ENCODE measurements around the gene ADM5. TPM values are rescaled to one million over a fixed set of nuclear protein-coding genes. Genes with fewer than 3 reads are reported as not detected.

The ADM5 gene
- total and polyA plus RNA-seq, 2 experiments from 2014 or later = 0.50 TPM; not detected in 1

DNA sequence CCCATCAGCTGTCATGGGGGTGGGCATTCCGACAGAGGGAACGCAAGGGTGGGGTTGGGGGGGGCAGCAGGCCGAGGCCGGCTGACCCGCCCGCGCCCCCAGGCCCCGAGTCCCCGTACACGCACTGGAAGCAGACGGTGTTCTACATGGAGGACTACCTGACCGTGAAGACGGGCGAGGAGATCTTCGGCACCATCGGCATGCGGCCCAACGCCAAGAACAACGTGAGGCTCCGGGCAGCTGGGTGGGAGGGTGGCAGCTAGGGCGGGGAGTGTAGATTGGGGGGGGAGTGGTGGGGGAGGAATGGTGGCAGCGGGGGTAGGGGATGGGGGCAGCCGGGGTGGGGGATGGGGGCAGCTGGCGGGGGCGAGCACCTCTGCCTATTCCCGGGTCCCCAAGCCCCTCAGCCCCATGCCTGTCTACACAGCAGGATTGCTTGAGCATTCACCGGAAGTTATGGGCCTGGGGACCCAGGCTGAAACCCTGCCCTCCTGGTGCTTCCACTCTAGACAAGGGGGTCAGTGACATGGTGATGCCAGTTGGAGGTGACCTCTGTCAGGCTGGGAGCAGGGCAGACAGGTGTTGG lies 2.8 kb upstream of the ADM5 start:
- no peak overlapping the region for H3K27ac ChIP-seq

DNA sequence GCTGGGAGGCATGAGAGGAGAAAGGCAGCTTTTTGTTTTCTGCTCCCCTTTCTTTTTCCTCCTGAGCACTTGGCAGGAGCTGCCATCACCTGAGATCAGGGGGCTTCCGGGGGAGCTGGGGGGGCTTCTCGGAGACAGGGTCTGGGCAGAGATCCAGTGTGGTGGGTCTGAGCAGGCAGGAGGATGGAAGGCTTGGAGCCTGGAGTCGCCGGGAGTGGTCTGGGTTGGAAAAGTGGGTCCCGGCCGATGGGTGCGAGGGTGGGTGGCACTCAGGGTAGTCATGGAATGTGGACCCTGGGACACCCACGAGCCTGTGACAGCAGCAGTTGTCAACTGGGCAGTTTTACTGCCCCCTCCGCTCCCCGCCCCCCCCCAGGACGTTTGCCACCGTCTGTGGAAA lies 2.2 kb upstream of the ADM5 start:
- Histone ChIP-seq H3K36me3 (replicated peaks; ENCODE audit: insufficient read depth, low read depth) (peaks cover 3% of the 10 kb centered on the region), H3K4me2 (no peak overlapping the region), H2AFZ (no peak overlapping the region), H3K4me3 (no peak overlapping the region), H3K27me3 (peaks cover 5% of the 10 kb centered on the region), H3K27ac (no peak overlapping the region), H4K20me1 (ENCODE audit: insufficient read depth, poor library complexity, severe bottlenecking) (peaks cover 1% of the 10 kb centered on the region), H3K79me2 (peaks cover 10% of the 10 kb centered on the region), H3K9me2 (replicated peaks; ENCODE audit: insufficient read depth) (no peaks in the 10 kb centered on the region), H3K9me3 (ENCODE audit: low read depth) (no peaks in the 10 kb centered on the region), H3K4me1 (ENCODE audit: insufficient read depth) (peaks cover 17% of the 10 kb centered on the region)
- no peak for DNase-seq (ENCODE audit: low spot score)
- 85% methylated on average over 4 of the region's 12 CpGs for WGBS (ENCODE audit: low lambda C conversion rate, missing lambda C conversion rate)
- TF ChIP-seq EZH2phosphoT487 (IDR thresholded peaks at IDR 0.05; ENCODE audit: low read depth, severe bottlenecking, unreplicated experiment) (no peak), EZH2 (IDR thresholded peaks at IDR 0.05; ENCODE audit: borderline replicate concordance) (no peak)
- TF ChIP-seq, protein P1, sequence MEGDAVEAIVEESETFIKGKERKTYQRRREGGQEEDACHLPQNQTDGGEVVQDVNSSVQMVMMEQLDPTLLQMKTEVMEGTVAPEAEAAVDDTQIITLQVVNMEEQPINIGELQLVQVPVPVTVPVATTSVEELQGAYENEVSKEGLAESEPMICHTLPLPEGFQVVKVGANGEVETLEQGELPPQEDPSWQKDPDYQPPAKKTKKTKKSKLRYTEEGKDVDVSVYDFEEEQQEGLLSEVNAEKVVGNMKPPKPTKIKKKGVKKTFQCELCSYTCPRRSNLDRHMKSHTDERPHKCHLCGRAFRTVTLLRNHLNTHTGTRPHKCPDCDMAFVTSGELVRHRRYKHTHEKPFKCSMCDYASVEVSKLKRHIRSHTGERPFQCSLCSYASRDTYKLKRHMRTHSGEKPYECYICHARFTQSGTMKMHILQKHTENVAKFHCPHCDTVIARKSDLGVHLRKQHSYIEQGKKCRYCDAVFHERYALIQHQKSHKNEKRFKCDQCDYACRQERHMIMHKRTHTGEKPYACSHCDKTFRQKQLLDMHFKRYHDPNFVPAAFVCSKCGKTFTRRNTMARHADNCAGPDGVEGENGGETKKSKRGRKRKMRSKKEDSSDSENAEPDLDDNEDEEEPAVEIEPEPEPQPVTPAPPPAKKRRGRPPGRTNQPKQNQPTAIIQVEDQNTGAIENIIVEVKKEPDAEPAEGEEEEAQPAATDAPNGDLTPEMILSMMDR (IDR thresholded peaks at IDR 0.05; ENCODE audit: poor library complexity) = no peak

More for the DNA sequence above, 2.8 kb upstream of the ADM5 start:
- no peaks in the 10 kb centered on the region for H3K9me2 ChIP-seq (replicated peaks; ENCODE audit: insufficient read depth)
- 97% methylated on average over 6 of the region's 27 CpGs for WGBS (ENCODE audit: low lambda C conversion rate, missing lambda C conversion rate)
- peaks cover 3% of the 10 kb centered on the region for H3K27me3 ChIP-seq
- H4K20me1 ChIP-seq (ENCODE audit: insufficient read depth, poor library complexity, severe bottlenecking) = peaks cover 7% of the 10 kb centered on the region
- TF ChIP-seq EZH2phosphoT487 (IDR thresholded peaks at IDR 0.05; ENCODE audit: low read depth, severe bottlenecking, unreplicated experiment) = no peak
- TF ChIP-seq, protein P1 (IDR thresholded peaks at IDR 0.05; ENCODE audit: poor library complexity) = no peak
- H2AFZ ChIP-seq = no peak overlapping the region
- no peaks in the 10 kb centered on the region for H3K9me3 ChIP-seq (ENCODE audit: low read depth)
- H3K4me1 ChIP-seq (ENCODE audit: insufficient read depth) = peaks cover 16% of the 10 kb centered on the region
- H3K36me3 ChIP-seq (replicated peaks; ENCODE audit: insufficient read depth, low read depth) = peaks cover 3% of the 10 kb centered on the region
- no peak for DNase-seq (ENCODE audit: low spot score)
- peaks cover 15% of the 10 kb centered on the region for H3K79me2 ChIP-seq
- H3K4me2 ChIP-seq = no peak overlapping the region
- no peak overlapping the region for H3K4me3 ChIP-seq

DNA sequence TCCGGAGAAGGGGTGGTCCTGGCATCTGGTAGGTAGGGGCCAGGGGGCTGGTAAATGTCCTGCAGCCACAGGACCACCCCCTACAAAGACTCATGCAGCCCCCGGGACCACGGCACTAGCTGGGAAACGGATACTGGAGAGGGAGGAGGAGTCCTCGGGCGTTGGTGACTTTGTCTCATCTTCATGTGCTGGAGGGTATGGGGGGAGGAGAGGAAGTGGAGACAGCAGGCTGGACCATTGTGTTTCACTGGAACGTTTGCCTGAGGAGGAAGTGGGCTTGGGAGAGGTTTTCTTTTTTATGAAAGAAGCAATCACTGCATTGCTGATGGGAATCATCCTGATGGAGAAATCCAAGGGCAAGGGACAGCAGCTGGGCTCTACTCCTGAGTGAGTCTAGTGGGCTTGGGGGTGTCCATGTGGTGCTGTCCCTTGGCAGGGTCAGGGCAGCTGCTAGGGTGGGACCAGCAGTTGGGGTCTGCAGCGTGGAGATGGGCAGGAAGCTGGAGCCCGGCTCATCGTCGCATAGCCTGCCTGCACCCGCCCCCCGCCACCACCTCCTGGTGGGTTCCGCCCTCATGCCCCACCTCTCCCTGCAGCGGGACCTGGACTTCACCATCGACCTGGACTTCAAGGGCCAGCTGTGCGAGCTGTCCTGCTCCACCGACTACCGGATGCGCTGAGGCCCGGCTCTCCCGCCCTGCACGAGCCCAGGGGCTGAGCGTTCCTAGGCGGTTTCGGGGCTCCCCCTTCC lies 1.7 kb upstream of the ADM5 start:
- no peak overlapping the region for H3K27ac ChIP-seq
- H3K27me3 ChIP-seq = peaks cover 5% of the 10 kb centered on the region
- TF ChIP-seq EZH2phosphoT487 (IDR thresholded peaks at IDR 0.05; ENCODE audit: low read depth, severe bottlenecking, unreplicated experiment) (no peak), EZH2 (IDR thresholded peaks at IDR 0.05; ENCODE audit: borderline replicate concordance) (no peak)
- TF ChIP-seq, protein P1 (IDR thresholded peaks at IDR 0.05; ENCODE audit: poor library complexity) = no peak
- no peak overlapping the region for H3K4me2 ChIP-seq
- 74% methylated on average over 21 of the region's 26 CpGs for WGBS (ENCODE audit: low lambda C conversion rate, missing lambda C conversion rate)
- no peaks in the 10 kb centered on the region for H3K9me2 ChIP-seq (replicated peaks; ENCODE audit: insufficient read depth)
- no peak overlapping the region for H2AFZ ChIP-seq
- DNase-seq (ENCODE audit: low spot score) = no peak
- H3K79me2 ChIP-seq = peaks cover 6% of the 10 kb centered on the region
- no peaks in the 10 kb centered on the region for H4K20me1 ChIP-seq (ENCODE audit: insufficient read depth, poor library complexity, severe bottlenecking)
- peaks cover 17% of the 10 kb centered on the region for H3K4me1 ChIP-seq (ENCODE audit: insufficient read depth)
- no peaks in the 10 kb centered on the region for H3K9me3 ChIP-seq (ENCODE audit: low read depth)
- H3K36me3 ChIP-seq (replicated peaks; ENCODE audit: insufficient read depth, low read depth) = peaks cover 3% of the 10 kb centered on the region
- H3K4me3 ChIP-seq = no peak overlapping the region

Measured in hepatocyte (in vitro differentiated cells).